NCI-H526 (cell line): ENCODE data around the gene TRAPPC11.

Experiments
- DNase-seq, 2 experiments: peaks; one replicate each; lab custom pipeline; 2025; lab: John Stamatoyannopoulos, UW

Gene TRAPPC11

DNA sequence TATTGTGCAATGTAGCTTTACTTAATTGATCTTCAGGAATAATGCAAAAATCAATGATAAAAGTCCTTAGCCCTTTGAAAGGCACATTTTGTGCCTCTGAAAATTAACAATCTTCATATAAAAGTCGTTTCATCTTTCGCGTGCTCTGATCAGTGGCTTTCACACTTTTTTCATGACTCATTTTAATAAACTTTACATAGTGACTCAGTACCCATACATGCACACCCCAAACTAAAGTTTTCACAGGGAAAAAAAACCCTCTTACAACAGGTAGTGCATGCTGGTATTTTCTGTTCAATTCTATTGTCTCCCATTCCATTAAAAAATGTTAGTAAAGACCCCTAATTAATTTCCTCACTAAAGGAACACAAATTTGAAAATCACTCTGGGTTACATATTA is 21.6 kb upstream of the TRAPPC11 start:
- no peak for DNase-seq

DNA sequence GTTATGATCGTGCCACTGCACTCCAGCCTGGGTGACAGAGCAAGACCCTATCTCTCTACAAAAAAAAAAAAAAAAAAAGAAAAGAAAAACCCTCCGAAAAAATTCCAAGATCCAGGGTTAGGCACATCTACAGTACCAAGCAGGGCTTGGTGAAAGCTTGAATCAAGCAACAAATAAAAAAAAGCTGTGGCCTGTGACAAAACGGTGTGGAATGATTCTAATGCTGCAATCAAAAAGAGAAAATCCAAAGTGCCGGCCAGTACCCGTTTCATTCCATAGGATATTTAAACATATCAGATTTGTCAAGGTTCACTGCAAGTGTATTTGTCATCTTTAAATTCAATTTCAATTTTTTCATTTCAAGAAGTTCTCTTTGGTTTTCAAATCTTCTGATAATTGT is 20.7 kb upstream of the TRAPPC11 start:
- DNase-seq: no peak

DNA sequence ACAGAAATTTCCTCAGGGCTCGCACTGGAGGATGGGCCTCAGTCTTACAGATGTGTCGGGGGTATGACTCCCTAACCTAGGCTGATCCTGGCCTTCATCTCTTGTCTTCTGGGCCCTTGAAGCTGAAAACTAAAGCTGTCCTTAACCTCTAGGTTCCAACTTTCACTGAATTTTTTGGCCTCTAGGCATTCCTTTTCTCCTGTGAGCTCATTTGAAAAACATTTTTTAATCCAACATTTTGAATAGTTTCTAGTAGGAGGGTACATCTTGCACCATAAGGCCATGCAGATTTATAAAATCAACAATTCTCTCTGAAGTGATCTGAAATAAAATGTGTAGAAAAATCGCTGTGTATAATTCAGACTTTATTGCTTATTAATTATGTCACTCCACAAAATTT is 19.8 kb upstream of the TRAPPC11 start:
- no peak for DNase-seq

DNA sequence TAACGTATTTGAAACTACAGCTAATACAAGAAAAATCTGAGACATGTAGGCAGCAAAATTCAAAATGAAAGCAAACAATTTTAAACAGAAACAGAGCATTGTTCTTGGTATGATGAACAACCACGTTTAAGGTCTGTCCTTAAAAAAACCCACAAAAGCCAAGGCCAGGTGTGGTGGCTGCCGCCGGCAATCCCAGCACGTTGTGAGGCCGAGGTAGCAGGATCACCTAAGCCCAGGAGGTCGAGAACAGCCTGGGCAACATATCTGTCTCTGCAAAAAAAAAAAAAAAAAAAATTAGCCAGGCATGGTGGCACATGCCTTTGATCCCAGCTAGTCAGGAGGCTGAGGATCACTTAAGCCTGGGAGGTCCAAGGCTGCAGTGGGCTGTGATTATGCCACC is 13.8 kb upstream of the TRAPPC11 start:
- no peak for DNase-seq

DNA sequence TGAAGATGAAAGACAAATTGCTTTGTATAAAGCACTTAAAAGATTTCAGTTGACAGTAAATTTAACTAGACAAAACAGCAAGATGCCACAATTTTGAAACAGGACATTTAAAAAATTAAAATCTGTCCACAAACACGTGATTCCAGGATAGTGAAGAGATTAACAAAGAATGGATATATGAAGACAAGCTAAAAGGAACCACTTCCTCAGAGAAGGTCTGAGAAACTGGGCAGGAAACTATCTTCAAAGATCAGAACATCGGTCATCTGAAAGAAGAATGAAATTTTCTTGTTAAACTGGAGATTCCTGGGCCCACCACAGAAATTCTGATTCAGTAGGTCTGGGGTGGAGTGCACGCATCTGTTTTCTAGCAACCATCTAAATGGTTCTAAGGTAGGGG is 1.5 kb upstream of the TRAPPC11 start:
- no peak for DNase-seq

DNA sequence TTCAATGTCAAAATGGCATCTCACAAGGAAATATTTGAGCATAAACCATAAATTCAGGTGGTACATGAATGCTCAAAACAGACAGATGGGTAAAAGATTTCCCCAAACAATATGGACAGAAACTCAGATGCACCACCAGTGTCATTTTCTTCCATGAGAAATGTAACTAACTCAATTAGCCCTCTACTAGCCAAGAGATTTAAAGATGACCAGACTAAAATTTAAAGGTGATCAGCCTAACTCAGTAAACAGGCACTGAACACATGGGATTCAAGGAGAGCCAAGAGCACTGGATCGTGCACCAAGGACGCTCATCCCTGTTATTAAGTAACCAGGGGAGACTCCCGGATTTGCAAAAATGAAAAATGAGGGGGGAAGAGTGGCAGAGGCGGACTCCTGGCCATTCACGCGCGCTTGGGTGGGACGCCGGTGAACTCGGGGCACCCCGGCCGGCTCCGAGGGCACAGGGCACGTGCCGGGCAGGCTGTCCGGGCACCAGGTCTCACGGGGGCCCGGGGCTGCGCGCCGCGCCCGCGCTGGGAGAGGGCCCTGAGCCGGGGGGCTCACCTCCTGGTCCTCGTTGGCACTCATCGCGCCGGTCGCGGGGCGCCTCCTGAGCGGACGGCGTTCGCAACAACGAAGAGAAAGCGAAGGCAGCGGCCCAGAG is 598 bp upstream of the TRAPPC11 start:
- DNase-seq: peak in 1 of 2 experiments; percentile 26

DNA sequence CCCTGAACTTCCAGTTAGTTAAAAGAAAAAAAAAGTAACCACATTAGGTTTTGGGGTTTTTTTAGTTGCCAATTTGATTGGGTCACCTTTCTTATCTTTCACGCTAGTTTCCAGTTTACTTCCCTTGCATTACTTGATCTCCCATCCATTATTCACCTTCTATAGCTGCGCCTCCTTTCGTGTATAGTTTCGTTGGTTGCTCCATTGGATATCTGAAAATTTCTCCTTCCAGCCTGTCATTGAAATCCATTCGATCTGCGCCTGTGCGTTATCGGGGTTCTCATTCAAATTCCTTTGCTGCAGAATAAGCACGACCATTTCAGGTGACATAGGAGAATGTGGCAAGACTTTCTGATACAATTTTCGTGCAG is 764 bp downstream of the TRAPPC11 start:
- peak; percentile 13 to 23 for DNase-seq

DNA sequence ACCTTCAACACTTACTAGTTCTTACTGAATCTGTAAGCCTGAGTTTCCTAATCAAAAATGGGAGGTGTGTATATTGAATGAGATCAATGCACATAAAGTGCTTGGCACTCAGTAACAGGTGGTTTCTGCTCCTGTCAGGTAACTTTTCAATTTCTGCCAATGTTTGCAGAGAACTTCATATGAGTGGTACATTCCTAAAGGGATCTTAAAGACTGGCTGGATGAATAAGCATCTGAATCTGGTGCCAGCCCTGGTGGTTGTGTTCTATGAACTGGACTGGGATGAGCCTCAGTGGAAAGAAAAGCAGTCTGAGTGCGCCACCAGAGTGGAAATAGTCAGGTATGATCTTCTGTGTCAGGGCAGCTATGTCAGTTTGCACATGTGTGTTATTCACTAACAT is 7.0 kb downstream of the TRAPPC11 start:
- no peak for DNase-seq

DNA sequence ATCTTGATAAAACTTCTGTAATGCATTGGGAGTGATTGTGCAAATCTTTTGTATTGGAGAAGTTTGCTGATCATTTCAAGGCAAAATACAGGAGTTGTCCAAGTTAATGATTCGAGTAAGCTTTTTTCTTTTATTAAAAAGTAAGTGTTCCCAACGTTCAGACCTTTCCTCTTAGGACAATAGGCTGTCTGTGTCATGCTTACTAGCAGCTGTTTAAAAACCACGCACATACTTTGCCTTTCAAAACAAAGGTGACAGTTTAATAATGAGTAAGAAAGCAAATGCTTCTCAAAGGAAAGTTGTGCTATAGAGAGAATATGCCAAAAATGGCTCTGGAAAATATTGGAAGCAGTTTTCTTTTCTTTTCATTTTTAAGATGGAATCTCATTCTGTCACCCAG is 11.2 kb downstream of the TRAPPC11 start:
- DNase-seq: peak; percentile 65 to 69

DNA sequence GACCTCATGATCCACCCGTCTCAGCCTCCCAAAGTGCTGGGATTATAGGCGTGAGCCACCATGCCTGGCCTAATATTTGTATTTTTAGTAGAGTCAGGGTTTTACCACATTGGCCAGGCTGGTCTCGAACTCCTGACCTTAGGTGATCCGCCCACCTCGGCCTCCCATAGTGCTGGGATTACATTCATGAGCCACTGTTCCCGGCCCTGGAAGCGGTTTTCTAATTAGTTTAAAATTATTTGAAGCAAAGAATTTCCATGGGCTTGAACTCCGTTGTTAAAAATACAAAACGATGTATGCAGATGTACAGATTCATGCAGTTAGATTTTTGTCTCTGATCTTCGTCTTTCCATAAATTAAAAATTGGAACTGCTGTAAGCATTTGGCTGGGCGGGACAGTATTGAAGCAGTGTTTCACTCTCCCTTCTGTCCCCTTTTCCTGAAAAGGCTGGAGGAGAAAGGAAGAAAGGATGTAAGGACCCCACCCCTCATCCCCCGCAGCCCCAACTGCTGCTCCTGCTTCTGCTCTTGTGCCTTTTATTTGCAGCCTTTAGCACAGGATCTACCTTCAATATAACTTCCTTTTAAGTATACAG is 12.0 kb downstream of the TRAPPC11 start:
- no peak for DNase-seq

DNA sequence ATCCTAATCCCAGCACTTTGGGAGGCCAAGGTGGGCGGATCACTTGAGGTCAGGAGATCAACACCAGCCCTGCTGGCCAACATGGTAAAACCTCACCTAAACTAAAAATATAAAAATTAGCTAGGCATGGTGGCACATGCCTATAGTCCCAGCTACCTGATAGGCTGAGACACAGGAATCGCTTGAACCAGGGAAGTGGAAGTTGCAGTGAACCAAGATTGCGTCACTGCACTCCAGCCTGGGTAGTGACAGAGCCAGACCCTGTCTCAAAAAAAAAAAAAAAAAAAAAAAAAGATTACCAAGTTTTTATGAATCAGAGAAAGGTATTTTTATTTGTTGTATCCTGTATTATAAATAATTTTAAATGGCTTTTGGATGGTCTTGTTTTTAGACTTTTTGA is 15.1 kb downstream of the TRAPPC11 start:
- no peak for DNase-seq

DNA sequence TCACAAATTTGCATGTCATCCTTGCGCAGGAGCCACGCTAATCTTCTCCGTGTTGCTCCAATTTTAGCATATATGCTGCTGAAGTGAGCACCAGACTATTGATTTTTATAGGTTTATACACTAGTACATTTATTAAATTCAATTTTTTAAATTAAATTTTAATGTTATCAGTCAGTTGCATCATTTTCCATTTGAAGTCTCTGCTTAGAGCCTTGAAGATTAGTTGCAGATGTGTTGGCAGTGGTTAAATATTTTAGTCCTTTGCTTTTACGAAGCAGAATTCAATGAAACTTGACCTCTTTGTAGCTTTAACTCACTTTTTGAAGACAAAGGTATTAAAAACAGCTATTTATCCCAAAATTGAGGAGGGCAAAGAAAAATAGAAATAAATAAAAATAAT is 16.5 kb downstream of the TRAPPC11 start:
- no peak for DNase-seq

DNA sequence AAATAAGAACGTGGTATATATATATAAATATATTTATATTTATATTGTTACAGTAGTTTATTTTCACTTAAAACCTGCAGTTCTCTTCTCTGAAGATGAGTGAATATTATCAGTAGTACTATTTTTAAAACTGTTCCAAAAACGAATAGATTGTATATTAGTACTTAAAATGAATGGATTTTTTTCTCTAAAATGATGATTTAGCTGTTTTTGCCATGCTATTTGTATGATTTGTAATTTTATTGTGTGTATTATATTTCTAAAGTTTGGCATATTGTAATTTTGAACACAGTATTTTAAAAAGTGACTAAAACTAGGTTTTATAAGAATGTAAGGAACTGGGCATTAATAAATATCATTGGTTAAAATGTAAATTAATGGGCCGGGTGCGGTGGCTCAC is 22.0 kb downstream of the TRAPPC11 start:
- DNase-seq: no peak

DNA sequence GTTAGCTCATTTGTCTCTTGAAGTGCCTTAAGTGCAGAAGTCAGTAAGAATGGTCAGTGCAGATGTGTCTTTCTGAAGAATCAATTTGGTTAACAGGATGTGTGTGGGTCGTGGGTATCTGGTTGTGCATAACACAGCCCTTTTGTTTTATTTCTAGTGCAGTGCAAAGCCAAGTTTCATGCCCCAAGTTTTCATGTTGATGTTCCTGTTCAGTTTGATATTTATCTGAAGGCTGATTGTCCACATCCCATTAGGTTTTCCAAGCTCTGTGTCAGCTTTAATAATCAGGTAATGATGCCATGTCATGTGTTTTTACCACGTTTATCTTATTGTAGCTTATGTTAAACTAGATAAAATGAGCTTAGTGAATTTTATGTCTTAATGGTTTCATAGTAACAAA is 27.4 kb downstream of the TRAPPC11 start:
- no peak for DNase-seq

DNA sequence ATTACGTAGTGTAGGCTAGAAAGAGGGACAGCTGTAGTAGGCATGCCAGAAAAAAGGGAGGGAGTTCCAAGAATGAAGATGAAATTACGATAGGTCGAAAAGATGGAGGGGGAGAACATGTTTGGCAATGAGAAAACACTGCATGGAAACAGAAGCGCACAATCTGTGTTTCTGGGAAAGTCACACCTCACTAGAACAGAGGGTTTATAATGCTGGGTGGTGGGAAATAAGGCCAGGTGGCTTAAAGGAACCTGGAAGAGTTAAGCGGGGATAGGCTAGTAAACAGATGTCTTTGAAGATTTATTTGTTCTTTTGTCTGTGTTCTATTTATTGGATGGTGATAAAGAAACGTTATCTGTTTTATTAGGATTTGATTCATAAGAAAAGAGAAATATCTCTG is 29.1 kb downstream of the TRAPPC11 start:
- no peak for DNase-seq

DNA sequence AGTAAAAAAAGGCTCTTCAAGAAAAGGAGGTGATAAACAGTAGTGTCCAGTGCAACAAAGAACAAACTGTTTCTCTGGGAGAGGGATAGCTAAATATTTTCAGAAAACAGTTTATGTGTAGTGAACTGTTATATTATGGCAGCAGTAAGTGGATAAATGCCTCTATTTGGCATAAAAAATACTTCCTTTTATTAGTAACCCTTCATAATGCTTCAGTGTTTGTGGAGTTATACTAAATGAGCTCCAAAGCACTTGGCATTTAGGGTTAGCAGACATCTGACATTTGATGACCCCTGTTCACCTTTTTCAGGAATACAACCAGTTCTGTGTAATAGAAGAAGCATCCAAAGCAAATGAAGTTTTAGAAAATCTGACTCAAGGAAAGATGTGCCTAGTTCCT is 31.9 kb downstream of the TRAPPC11 start:
- no peak for DNase-seq

DNA sequence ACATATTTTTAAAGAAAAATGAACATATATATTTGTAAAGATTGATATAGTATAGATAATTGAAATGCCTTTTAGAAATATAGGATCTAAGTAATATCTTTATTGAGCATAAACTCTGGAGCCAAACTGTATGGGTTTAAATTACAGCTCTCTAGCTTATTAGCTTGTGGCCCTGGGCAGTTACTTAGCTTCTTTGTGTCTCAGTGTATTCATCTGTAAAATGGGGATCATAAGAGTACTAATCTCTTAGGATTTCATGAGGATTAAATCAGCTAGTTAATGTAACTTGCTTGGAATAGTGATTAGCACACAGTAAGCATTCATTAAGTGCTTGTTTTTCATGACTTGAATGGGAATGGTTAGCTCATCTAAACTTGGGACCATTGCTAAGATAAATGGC is 32.8 kb downstream of the TRAPPC11 start:
- no peak for DNase-seq

DNA sequence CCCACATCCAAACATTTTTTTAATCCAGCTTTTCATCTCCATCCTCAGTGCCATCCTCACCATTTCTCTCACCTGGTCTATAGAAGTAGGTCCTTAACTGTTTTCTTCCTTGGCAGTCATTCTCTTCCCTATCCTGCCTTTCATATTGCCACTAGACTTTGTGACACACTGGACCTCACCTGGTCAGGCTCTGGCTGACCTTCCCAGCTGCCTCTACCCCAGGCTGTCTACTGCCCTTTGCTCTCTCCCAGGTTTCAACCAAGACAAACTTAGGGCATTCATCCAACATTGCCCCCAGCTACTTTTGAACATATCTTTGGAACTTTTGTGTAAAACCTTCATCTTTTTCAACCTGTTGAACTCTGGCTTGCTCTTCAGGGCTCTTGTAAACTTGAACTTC is 39.8 kb downstream of the TRAPPC11 start:
- DNase-seq: no peak

DNA sequence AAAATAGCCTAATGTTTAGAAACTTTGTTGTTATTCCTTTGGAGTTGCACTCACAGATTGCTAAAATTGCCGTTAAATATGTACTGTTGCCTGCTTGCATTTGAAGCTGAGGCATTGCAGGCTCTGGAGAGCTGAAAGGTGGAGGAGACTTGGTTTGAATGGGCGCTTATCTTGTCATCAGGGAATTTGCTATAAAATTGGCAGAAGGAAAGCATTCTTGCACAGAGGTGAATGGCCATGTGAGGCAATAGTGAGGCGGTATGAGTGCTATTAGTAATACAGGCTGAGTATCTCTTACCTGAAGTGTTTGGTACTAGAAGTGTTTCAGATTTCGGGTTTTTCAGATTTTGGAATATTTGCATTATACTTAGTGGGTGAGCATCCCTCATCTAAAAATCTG is 41.3 kb downstream of the TRAPPC11 start:
- no peak for DNase-seq

DNA sequence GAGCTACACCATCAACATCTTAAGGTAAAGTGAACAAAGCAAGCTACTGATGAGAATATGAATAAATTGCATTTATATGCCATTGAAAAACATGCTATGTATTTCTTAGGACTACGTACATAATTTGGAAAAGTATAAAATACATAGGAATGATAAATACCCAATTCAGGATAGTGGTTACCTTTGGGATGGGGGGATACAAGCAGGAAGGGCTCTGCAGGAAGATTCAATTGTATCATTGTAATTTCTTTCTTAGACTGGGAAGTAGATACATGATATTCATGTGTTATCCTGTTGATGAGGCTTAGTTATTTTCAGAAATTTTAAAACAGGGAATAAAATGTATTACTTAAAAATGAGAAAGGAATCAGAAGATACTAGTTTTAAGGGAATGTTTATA is 43.4 kb downstream of the TRAPPC11 start:
- no peak for DNase-seq

DNA sequence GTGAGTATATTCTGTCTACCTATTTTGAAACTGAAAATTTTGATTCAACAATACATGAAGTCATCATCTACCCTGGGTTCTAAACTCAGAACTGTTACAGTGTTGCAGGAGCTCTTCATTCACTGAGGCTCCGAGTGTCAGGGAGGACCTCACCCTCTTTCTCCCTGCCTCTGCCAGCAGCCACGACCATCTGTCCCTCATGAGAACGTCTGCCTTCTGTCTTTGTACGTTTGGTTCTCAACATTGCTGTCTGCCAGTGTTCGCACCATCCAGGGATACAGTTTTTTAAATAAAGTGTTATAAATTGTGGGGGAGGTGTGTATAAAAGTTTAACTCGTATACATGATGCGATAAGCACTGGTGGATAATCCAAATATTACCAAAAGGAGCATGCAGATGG is 55.5 kb downstream of the TRAPPC11 start:
- DNase-seq: no peak

DNA sequence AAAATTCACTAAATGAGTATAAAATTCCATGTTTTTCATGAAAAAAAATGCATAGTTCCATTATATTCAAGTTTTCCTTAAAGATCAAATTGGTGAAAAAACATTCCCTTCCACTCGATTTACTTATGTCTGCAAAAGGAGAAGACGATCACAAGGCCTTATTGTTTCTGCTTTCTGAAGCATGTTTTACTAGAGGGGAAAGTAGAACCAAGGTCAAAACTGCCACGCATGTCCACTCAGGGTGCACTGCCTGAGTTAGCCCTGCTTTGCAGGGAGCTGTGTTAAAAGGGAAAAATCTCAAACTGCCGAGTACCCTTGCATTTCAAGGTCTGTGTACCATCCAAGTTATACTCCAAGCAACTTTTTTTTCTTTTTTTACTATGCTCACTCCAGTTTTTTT is 57.2 kb downstream of the TRAPPC11 start:
- DNase-seq: no peak

DNA sequence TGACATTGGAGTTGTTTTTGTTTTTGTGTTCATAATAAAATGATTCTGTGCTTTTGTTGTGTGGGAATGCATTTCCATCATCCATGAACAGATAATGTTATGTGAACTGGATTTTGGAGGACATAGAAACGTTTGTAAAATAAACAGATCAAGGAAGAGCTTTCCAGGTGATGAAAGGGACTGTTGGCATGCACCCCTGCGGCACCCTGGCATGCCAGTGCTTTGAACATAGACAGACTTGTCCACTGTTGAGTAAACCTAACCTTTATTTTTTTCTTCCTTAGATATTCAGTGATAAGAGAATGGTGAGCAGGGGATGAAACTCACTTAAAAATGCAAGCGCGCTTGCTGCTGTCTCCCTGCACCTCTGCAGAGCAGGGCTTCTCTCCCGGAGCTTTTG is 59.8 kb downstream of the TRAPPC11 start:
- no peak for DNase-seq
